Non-pigmented ciliary epithelial cell (primary cell): ENCODE measurements around the gene GNB1L.

Experiments
- DNase-seq: peaks from one replicate; pipeline ENCODE4 v3.0.0-alpha.2; 2010; ENCODE audit warnings: low read depth

GNB1L gene

DNA sequence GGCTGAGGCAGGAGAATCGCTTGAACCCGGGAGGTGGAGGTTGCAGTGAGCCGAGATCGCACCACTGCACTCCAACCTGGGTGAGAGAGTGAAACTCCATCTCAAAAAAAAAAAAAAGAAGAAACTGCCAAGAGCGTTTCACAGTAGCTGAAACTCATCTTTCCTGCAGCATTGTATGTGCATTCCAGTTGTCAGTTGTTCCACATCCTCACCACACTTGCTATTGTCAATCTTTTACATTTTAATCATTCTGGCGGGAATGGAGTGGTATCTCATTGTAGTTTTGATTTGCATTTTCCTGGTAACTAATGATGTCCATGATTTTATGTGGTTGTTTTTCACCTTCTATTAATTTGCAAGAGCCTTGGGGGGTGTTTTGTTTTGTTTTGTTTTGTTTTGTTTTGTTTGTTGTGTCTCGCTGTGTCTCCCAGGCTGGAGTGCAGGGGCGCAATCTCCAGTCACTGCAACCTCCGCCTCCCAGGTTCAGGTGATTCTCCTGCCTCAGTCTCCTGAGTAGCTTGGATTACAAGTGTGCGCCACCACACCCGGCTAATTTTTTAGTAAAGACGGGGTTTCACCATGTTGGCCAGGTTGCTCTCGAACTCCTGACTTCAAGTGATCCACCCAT, 8.1 kb upstream of the GNB1L start:
- no peak for DNase-seq

DNA sequence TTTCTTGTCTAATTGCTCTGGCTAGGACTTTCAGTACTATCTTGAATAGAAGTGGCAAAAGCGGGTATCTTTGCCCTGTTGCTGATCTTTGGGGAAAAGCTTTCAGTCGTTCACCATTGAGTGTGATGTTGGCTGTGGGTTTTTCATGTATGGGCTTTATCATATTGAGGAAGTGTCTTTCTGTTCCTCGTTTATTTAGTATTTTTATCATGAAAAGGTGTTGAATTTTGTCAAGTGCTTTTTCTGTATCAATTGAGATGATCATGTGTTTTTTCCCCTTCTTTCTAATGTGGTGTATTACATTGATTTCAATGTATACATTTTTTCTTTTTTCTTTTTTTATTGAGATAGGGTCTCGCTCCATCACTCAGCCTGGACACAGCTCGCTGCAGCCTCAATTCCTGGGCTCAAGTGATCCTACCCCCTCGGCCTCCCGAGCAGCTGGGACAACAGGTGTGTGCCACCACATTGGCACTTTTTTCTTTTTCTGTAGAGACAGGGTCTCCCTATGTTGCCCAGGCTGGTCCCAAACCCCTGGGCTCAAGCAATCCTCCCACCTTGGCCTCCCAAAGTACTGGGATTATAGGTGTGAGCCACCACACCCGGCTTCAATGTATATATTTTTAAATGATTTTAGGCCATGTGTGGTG, 5.3 kb upstream of the GNB1L start:
- no peak for DNase-seq

DNA sequence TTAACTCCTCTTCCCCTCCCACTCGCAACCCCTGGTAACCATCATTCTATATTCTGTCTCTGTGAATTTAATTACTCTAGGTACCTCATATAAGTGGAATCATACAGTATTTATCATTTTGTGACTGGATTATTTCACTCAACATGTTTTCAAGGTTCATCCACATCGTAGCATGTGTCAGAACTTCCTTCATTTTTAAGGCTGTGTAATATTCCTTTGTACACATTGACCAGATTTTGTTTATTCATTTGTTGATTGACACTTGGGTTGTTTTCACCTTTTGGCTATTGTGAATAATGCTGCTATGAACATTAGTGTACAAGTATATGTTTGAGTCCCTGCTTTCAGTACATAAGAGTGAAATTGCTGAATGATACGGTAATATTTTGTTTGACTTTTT, 2.7 kb upstream of the GNB1L start:
- no peak for DNase-seq

DNA sequence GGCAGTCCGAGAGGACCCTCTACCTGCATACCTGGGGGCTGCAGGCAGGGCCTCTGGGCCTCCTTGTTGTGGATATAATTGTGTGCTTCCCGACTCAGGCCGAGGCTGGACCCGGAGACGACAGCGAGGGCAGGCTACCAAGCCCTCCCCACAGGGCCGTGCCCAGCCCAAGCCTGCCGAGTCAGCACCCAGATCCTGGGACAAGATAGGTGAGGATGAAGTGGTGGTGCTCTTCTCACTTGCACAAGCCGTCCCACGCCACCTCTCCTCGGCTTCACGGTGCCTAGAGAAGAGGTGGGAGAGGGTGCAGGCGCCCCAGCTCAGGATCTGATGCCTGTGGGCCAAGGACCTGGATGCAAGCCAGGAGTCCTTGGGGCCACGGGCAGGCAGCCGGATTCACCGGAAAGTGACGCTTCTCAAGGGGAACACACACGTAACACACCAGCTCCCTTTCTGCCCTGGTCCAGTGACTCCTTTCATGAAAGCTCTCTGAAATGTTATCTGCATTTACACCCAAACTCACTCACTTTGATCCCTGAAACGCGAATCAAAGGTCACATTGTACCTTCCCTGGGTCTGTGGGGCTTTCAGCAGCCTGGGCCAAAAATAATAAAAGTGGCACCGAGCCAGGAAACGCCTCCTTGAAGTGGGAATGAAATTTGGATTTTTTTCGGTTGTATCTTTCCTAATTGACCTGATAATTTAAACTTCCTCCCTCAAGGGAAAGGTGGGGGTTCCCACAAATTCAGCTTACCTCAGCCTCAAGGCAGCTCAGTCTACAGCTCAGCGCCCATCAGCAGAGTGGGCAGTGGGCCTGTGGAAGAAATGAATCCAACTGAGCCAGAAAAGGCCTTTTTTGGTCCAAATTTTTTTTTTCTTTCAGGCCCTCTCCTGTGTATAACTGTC, 1.1 kb upstream of the GNB1L start:
- no peak for DNase-seq

DNA sequence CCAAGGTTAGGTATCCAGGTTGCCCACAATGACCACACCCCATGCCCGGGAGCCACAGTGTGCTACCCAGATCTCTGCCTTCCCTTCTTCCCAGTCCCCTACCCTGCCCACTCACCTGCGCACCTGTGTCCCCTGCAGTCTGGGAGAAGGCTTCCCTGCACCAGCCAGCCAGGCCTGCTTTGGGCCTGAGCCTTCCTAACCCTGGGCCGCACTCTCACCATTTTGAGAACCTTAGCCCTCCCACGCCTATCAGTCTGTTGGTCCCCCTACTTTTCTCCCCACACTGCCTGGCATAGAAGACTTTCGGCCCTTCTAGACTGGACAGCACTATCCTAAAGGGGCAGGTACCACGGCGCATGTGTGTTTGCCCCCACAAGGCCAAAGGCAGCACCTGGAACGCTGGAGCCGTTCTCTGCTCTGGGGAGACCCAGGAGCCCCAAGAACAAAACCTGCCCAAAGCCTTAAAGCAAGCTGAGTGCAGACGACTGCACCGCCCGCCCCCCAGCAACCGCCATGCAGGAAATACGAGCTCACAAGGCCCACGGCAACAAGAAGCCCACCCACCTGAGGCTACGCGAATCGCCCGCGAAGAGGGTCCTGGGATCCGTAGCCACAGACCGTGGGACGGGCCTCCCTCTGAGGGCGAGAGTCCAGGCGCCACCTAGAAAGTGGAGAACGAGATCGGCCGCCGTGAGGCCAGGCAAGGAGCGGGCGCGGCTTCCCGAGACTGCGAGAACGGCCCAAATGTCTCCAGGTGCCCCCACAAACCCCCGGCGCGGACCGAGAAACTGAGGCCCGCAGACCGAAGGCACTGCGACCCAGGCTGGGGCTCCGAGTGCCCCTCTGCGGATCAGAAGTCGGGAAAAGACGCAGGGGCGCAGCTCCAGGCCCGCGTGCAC, 546 bp downstream of the GNB1L start:
- DNase-seq, result no peak

DNA sequence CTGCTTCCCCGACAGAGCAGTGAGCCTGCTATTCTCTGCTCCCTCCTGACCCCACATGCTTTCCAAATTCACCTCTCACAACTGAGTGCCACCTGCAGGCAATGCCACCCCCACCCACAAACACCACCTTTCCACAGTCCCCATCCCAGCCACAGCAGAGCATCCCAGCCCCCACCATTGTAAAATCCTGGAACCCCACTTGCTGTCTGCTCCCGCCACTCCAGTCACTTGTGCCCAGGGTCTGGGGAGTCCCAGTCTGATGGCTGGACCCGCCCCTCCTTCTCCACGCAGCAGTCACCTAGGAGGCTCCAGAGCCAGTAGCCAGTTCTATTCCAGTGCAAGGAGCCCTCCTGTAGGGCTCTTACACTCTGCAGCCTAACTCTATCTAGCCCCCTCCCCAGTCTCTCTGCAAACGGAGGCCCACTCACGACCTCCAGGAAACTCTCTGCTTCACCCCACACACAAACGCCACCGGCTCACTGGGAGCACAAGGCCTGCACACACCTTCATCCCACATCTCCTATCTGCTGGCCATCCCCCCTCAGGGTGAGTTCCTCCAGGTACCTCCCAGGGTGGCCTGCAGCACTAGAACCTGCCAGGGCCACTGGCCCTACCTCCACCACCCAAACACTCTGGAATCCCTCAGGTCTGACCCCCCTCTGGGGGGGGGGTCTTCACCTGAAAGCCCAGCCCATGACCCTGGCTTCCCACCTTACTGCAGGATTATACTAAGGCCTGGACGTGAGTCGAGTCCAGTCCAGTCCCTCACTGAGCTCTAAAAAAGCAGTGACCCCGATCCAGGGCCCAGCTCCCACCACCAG, 1.4 kb downstream of the GNB1L start:
- DNase-seq, result no peak

DNA sequence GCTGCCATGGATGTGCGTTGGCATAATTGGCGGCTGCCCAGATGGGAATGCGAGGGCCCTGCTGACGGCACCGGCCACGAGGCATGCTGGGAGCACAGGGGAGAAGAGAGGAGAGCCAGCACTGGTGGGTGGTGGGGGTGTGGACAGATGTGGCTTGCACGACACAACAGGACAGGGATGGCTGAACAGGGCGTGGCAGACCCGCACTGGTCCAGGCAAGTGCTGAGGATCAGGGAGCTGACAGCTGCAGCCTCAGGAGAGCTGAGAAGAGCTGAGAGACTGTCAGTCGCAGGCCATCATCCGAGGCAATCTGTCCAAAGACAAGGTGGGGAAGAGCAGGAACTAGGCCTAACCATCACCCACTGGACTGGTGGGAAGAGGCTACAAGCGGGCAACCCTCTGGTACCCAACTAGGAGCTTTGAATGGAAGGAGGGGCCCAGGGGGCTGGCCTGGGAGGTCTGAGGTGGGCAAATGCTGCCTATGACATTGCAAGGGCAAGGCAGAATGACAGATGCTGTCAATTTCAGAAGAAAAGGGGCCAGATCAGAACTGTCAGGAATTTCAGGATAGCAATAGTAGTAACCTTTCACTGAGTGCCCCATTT, 2.4 kb downstream of the GNB1L start:
- DNase-seq, result no peak

DNA sequence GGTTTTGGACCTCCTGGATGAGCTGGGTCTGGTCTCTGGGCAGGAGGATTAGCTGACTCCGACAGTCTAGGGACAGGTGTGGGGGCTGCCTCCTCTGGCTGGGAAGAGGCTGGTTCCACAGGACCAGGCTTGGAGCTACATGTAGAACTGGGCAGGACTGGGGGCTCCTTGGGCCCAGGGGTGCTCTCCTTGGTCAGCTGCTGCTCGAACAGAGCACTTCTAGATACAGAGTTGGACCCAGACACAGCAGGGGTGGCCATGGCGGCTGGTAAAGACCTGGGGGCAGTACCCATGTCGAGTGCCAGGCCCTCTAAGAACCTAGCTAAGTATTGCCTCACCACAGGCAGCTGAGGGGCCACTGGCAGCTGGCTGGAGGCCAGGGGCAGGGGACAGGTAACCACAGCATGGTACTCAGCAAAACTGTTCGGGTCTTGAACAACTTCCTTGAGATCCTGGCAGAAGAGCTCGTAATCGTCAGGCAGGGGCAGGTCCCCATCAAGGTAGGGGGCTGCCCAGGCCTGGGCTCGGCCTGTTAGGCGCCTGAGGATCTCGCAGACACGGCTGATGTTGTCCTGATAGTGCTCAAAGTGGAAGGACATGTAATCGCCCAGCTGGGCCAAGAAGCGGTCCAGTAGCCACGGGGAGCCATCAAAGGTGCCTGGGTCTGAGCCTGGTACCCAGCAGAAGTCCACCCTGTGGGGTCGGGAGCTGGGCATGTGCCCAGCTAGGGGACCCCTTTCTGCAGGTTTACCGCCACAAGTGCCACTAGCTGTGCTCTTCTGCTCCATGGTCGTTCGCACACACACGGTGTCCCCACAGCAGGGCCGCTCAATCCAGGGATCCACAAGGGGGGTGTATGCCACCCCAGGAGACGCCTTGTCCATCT, 3.1 kb downstream of the GNB1L start:
- DNase-seq, result no peak

DNA sequence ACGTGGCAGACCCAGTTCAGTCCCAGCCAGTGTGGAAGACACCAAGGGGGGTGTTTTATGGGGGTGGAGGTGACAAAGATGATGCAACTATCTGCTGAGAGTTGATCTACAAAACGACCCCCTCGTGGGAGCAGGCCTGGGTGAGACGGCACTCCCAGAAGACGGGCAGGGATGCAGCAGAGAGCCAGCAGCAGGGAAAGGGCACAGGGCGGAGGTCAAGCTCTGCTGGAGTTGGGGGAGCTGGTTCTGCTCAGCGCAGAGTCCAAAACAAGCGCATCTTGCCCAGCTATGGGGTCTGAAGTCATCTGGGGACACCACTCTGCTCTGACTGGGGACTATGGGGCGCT, 3.9 kb downstream of the GNB1L start:
- no peak for DNase-seq

DNA sequence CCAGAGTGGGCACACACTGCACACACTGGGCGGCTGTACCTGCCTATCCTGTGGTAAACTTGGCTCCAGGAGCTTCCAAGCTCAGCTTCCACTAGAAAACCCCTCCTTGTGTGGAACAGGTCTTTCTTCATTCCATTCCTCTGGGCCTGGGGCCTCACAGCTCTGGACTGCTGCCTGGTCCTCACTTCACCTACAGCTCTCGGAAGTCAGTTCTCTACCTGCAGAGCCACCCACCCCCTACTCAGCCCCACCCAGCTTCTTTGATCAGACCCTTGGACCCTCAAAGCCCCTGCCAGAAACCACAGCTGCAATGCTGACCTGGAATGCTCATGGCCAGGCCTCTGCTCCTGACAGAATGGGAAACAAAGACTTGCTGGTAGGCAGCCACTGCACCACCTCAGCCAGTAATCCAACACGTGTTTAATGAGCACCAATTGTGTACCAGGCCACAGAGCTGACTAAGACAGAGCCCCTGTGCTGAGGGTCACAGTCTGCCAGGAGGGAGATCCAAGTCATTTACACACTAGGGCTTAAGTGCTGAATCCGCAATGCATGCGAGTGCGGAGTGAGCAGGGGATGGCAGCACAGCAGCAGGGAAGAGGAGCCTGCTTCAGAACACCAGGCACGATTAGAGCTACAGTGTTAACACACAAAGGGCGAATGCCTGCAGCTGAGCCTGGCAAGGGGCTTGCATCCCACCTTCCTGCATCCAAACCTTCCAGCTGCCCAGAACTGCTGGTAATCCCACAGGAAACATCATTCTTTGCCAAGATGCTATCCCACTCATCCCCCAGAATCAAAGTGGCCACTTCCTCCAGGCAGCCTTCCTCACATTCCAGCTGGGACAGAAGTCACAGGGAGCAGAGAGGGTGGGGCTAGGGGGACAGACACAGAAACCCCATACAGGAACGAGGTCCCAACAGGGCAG, 4.6 kb downstream of the GNB1L start:
- DNase-seq, result no peak

DNA sequence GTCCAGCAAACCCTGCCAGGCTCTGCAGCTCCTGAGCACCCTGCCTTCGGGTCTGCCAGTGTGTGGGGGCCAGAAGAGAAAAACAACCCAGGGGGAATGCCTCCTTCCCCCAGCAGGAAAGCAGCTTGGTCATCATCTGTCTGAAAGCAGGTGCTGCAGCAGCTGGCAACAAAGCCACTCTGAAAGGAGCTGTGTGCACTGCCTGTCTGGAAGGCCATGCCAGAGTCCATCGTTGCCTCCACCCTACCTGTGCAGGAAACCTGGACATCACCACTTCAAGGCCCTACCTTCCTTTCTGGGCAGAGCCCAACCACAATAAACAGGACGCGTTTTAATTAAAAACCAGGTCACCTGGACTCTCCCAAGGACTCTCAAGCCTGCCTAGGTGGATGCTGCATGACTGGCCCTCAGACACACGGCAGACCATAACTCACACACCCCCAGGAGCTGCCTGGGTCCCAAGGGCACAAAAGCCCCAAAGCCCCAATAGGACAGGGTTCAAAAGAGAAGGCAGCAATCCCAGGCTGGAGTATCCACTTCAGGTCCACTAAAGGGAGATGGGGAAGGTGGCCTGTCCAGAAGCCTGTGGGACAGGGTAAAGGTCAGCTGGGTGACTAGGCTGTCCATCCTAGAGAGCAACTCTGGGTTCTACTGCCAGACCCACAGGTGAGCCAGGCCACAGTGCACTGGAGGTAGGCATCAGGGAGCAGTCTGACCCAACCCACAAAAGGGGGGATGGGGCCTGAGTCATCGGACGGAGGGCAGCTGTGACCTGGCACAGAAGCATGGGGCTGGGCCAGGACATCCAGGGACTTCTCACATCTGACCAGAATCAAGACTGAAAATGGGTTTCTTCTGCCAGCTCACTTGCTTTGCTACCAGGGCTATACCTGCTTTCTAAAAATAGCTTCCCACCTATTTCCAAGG, 6.1 kb downstream of the GNB1L start:
- no peak for DNase-seq

DNA sequence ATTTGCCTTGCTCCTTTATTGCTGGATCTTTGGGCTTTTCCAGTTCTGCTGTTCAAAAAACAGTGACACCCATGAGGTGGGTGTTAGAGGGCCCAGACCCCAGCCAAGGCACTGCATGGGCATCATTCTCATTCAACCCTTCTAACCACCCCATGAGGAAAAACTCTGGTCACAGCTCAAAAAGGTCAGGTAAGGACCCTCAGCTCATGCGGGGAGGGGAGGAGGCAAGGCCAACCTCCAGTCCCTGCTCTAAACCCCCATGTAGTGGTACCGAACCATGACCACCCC, 7.4 kb downstream of the GNB1L start:
- DNase-seq, result no peak

DNA sequence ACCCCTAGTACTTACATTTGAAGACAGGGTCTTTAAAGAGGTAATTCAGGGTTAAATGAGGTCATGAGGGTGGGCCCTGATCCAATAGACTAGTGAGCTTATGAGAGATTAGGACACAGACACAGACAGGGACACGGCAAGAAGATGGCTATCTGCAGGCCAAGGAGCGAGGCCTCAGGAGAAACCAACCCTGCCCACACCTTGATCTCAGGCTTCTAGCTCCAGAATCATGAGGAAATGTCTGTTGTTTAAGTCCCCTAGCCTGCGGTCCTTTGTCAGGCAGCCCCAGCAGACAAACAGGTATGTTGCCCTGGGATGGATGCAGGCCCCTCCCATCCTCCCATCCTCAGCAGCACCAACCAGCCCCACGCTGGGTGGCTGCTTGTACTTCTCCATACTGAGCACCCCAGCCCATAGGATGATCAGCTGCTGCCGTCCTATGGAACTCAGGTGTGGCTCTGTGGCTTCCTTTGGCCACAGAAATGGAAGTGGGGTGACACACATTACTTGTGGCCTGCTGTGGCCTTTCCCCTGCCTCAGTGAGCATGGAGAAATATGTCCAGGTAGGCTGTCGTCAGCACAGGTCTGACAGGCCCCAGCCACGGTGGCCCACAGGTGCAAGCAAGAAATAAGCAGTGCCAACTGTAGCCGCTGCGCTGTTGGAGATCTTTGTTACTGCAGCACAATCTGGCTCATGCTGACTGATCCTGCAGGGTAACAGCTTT, 7.9 kb downstream of the GNB1L start:
- DNase-seq, result no peak

DNA sequence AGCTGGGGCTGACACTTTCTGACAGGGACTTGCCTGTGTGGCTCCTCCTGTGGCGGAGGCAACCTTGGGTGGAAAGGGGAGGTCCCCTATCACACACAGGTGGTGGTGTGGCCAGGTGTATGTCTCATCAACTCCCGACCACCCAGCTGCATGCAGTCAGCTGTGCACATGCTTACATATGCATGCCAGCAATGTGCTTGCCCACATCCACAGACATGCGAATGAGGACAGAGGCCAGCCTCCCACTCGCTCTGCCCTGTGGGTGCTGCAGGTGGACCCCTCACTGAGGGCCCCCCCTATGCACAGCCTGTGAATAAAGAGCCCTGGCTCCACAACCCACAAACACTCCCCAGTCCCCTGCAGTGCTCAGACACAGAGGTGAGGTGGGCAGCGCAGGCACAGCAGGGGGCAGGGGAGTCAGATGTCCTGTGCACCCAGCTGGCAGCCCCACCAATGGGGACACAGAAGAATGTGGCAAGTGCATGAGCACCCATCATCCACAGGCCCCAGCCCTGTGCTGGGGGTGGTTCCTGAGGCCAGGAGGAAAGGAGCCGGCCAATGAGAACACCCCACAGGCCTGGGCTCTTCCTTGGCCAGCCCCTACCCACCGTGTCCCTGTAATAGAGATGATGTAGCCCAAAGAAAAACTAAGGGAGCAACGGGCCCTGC, 9.5 kb downstream of the GNB1L start:
- DNase-seq, result no peak

DNA sequence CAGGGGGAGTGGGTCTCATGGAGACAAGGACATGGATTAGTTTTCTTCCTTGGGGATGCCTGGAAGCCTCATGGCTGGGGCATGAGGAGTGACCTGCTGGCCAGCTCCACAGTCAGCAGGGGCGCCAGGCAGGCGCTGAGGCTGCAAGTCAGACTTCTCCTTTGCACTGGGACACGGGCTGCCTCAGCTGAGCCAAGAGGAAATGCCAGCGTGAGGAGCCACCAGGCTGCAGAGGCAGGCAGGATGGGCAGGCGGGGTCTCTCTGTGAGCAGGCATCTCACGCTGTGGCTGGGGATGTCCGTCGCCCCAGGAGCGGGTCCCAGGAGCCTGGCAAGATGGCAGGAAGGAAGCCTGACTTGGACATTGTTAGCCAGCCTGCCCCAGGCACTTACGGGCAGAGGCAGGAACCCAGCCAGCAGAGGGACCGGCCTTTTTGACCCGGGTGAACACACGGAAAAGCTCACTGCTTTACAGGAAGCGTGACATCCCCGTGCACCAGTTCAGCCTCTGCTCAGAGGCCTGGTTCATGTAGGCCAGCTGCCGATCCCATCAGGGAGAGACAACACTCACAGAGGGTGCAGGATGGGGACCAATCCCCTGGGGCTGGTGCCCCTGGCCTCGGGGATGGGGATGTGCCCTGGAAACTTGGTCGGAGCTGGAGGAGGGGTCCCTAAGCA, 10.2 kb downstream of the GNB1L start:
- no peak for DNase-seq

DNA sequence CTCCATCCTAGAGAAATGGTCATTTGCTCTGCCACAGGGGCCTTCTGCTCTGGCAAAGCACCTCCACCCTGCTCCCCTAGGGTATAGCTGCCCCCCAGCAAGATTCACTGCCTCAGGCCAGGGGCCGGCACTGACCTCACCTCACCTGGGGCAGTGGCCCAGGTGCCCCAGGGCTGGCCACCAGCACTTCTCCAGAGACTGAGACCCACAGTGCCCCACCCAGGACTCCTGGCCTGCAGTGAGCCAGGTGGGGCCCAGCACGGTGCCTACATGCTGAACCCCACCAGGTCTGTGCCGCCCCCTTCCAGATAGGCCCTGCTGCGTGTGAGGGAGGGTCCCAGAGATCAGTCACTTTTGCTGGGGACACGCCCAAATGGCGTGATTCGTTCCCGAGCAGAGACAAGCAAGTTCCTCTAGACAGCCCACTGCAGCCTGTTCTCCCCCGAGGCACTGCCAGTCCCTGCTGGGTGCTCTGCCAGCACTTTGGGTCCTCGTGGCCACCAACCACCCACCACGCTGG, 10.8 kb downstream of the GNB1L start:
- DNase-seq, result no peak
